GM18861 (cell line): Measurements from ENCODE around the gene CFAP20DC.
A peak's percentile ranks its signal among the peaks of the same experiment; 100 is the strongest.
"Not testable (repeated sequence)": the region's sequence is repeated elsewhere in the genome, so short reads cannot be mapped to it uniquely, and the experiment has no call there.

Source experiments
- ATAC-seq: cut with Tn5 transposase; IDR thresholded peaks from one replicate; pipeline ENCODE4 v1.9.1; 2021; ENCODE audit not compliant: unreplicated experiment

The CFAP20DC gene

DNA sequence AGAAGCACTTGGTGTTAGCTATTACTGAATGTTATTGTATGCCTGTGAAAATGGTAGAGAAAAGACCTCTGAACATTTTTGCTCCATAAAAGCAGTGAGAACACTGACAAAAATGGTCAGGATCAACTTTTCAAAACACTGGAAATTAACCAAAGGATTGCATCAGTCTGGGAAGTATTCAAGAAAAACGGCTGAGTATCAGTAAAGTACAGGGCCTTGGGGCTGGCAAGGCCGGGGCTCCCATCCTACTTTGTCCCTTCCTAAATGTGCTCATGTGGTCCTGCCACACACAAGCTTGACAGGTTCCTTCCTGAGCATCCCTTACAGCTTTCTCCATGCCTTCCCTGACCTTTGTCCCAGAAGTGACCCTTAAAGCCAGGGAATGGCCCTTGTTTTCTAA is 84.0 kb downstream of the CFAP20DC start:
- no peak for ATAC-seq

DNA sequence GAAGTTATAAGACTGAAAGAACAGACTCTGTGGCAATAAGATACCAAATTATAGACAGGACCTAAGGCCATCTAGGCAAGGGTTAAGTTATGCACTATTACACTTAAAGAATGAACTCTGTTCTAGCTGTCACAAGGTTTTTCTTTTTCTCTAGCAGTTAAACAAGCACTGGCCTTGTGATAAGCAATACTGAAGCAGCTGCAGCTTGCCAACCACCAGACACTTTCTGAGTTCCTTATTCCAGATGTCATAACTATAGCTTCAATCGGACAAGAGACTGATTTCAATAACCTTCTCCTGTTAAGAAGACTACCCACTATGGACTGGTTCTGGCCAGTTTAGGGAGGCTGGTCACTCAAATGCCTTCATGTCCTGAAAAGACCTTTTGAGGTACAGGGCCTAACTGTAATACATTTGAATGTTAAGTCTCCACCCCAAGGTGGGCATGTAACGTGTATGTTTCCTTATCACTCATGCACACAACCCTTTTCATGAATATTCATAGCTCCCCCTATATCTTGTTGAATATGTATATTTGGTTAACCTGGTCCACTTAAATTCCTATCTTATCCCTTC is 85.8 kb downstream of the CFAP20DC start:
- ATAC-seq: no peak

DNA sequence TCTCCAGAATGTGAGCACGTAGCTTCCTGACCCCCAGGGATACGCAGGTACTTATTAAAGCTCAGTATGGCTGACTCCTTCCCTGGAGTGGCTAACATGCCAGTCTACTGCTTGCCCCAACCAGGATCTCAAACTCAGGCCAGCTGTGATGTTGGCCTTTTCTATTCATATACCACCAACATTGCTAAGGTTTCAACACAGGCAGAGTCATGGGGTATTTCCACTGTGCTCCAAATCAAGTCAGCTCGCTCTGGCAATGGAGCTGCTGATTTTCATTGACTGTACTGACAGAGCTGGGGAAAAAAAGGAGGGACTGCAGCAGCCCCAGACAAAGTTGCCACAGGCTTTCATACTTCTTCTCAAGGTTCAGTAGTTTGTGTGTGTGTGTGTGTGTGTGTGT is 87.0 kb downstream of the CFAP20DC start:
- ATAC-seq: no peak

- ATAC-seq: no peak
These were observed 87.7 kb downstream of the CFAP20DC start for GRCh38 chr3:58962040-58962651.

DNA sequence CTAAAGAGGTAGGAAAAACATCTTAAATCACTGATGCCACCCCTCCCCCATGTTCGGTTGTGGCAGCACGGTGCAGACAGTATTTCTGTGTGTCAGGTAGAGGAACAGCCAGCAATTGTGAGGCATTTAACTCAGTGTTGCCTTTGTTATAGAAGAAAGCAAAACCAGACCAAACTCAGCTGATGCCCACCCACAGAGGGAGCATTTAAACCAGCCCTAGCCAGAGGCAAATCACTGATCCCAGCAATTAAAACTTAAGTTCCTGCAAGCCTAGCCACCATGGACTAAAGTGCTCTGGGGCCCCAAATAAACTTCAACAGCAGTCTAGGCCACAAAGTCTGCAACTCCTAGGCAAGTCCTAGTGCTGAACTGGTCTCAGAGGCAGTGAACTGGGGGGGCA is 94.5 kb downstream of the CFAP20DC start:
- no peak for ATAC-seq

DNA sequence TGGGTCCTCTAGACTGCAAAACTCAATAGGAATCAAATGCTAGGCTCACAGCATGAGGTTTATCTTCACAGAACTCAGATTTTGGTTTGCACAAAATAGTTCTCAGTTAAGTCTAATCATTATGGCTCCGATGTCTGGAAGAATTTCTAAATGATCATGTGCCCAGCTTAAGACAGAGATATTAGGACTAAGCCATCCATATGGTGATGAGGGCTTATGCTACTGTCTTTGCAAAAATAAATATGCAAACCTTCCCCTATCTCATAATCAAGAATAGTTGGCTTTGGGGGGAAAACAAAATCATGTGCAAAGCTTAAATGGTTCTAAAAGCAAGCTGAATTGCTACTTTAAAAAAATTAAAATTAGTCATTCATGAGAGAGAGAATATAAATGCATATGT is 96.5 kb downstream of the CFAP20DC start:
- ATAC-seq: no peak

- ATAC-seq: peak; percentile 97
These were observed 97.5 kb downstream of the CFAP20DC start for GRCh38 chr3:58952128-58952917.

DNA sequence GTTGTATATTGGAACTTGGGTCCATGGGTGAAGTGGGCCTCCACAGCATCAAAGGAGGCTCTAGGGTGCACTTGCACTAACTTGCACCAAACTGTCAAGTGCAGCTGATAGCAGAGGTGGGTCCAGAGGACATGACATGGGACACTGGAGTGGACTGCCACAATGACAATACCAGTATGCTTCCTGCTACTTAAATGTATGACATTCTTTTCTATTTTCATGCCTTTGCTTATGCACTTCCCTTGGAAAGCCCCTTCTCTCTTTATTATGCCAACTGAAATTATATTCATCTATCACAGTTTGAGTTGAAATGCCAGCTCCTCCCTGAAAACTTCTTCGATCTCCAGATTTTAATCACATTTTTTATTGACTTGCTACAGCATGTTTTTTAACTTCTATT is 101.8 kb downstream of the CFAP20DC start:
- no peak for ATAC-seq

DNA sequence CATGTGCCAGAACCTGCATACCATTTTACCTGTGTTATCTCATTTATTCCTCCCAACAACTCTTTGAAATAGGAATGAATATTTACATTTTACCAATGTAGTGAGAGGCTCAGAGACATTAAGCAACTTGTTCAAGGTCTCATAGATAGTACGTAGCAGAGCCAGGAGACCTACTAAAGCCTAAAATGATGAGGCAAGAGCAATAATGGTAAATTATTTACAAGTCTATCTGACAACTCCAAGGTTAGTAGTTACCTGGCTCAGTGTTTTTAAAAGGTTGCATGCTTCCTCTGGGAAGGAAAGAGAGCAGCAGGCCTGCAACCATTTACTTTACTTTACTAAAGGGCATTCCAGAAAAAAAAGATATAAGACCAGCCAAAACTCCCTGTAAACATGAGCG is 103.0 kb downstream of the CFAP20DC start:
- ATAC-seq: no peak

- ATAC-seq: no peak
These were observed 111.8 kb downstream of the CFAP20DC start for GRCh38 chr3:58938057-58938456.

DNA sequence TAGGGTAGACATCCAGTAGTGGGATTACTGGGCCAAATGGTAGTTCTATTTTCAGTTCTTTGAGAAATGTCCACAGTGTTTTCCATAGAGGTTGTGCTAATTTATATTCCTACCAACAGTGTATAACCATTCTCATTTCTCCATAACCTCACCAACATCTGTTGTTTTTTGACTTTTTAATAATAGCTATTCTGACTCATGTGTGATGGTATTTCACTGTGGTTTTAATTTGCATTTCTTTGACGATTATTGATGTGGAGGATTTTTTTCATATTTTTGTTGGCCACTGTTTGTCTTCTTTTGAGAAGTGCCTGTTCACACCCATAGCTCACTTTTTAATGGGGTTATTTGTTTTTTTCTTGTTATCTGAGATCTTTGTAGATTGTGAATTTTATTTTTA is 125.2 kb downstream of the CFAP20DC start:
- no peak for ATAC-seq

- no peak for ATAC-seq
These were observed 149.4 kb downstream of the CFAP20DC start for GRCh38 chr3:58900386-58900785.

- ATAC-seq: peak; percentile 21
These were observed 149.9 kb downstream of the CFAP20DC start for GRCh38 chr3:58899953-58900298.

GRCh38 chr3:58899159-58899952 is 150.5 kb downstream of the CFAP20DC start:
- peak; percentile 75 for ATAC-seq

DNA sequence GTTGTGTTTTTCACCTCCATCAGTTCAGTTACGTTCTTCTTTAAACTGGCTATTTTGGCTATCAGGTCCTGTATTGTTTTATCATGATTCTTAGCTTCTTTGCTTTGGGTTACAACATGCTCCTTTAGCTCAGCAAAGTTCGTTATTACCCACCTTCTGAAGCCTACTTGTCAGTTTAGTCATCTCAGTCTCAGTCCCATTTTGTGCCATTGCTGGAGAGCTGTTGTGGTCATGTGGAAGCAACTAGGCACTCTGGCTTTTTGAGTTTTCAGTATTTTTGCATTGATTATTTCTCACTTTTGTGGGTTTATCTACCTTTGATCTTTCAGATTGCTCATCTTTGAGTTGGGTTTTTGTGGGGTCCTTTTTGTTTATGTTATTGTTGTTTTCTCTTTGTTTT is 151.3 kb downstream of the CFAP20DC start:
- no peak for ATAC-seq

DNA sequence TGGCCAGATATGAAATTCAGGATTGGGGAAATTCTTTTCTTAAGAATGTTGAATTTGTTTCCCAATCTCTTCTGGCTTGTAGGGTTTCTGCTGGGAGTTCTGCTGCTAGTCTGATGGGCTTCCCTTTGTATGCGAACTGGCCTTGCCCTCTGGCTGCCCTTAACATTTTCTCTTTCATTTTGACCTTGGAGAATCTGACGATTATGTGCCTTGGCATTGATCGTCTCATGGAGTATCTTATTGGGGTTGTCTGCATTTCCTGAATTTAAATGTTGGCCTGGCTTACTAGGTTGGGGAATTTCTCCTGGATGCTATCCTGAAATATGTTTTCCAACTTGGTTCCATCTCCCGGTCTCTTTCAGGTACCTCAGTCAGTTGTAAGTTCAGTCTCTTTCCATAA is 152.2 kb downstream of the CFAP20DC start:
- ATAC-seq: no peak

- ATAC-seq: not testable (repeated sequence)
These were observed 154.1 kb downstream of the CFAP20DC start for GRCh38 chr3:58895678-58896077.

DNA sequence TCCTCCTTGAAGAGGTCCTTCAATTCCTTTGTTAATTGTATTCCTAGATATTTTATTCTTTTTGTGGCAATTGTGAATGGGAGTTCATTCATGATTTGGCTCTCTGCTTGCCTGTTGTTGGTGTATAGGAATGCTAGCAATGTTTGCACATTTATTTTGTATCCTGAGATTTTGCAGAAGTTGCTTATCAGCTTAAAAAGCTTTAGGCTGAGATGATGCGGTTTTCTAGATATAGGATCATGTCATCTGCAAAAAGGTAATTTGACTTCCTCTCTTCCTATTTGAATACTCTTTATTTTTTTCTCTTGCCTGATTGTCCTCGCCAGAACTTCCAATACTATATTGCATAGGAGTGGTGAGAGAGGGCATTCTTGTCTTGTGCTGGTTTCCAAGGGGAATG is 157.3 kb downstream of the CFAP20DC start:
- not testable (repeated sequence) for ATAC-seq

DNA sequence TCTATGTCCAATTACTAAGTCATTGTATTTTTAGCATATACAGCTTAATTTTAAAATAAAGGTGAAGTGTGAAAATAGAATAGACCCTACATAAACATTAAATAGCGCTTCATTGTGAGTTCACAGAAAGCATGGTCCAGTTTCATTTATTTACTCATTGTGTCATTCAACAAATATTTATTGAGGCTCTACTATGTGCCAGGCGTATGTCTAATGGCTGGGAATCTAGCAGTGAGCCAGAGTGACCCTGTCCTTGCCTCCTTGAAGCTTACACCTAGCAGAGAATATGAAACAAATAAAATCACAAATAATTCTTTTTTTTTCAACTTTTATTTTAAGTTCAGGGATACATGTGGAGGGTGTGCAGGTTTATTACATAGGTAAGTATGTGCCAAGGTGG is 161.7 kb downstream of the CFAP20DC start:
- ATAC-seq: no peak

DNA sequence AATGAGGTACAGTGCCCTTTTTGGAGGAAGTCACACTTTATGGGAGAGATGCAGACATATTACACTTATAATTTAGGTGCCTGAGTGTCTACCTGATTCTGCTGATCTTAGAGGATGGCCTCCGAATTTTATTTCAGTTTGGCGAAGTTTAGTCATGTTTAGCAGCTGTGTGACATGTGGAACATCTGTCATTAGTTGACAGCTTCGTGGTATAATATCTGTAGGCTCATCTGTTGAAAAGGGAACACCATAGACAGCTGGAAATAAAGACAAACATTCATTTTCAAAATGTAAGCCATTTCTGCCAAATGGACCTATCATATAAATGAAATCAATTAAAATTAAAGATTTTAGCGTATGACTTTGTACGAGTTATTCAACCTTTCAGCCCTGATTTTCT is 165.4 kb downstream of the CFAP20DC start:
- no peak for ATAC-seq

DNA sequence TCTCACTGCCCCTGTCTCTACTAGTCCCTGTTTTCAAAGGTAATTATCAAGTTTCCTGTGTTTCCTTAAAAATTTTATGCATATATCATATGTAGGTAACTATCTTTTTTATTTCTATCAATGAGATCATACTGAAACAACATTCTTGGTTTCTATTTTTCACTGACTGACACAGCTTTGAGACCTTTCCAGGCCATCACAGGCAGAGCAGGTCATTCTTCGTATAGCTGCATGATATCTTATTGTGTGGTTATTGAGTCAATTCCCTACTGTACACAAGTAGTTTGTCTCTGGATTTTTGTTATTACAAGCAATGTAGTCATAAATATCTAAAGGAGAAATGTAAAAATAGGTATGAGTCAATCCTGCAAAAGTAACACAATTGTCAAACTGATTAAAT is 169.6 kb downstream of the CFAP20DC start:
- no peak for ATAC-seq

GRCh38 chr3:58874795-58875194 is 175.0 kb downstream of the CFAP20DC start:
- ATAC-seq: peak; percentile 81
